NCI-H2081 treated with DMSO at 0.1 percent for 48 hours (cell line): ENCODE data around the gene CCR3.

Source experiments
- DNase-seq: peaks from one replicate; lab custom pipeline; 2025; lab: John Stamatoyannopoulos, UW

The CCR3 gene

DNA sequence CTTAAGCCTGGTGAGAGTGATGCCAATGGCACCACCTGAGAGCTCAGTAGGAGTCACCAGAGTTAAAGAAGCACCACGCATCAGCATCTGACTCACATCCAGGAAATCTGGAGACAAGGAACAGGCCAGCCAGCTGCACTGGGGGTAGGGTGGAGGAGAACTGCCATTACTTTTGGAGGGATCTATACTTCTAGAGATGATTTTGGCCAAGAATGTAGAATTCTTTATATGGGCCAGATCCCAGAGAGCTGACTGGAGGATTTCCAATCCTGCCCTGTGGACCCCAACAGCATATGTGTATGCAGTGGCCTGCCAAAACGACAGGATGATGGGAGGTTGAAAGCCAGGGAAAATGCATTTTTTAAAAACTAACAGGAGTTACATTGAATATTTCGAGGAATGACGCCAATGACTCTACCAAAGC is 29.8 kb downstream of the CCR3 start:
- DNase-seq: no peak

GRCh38 chr3:46276497-46277099 is 34.3 kb downstream of the CCR3 start:
- no peak for DNase-seq

DNA sequence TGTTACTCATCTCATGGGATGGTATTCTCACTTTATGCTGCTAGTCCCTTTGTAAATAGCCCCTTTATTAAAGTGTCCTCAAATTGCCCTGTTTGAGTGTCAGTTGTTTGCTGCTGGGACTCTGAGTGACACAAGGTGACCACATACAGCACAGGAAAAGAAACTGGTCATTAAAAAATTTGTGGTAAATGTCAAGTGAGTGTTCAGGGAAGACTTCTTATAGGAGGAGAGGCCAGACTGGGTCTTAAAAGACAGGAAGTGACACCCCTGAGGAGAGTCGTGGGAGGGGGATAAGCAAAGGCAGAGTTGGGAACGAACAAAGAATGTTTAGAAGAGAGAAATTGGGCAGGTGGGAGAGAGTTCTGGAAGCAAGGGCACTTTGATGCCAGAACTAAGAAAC is 35.2 kb downstream of the CCR3 start:
- no peak for DNase-seq

GRCh38 chr3:46278816-46279672 is 36.8 kb downstream of the CCR3 start:
- no peak for DNase-seq

DNA sequence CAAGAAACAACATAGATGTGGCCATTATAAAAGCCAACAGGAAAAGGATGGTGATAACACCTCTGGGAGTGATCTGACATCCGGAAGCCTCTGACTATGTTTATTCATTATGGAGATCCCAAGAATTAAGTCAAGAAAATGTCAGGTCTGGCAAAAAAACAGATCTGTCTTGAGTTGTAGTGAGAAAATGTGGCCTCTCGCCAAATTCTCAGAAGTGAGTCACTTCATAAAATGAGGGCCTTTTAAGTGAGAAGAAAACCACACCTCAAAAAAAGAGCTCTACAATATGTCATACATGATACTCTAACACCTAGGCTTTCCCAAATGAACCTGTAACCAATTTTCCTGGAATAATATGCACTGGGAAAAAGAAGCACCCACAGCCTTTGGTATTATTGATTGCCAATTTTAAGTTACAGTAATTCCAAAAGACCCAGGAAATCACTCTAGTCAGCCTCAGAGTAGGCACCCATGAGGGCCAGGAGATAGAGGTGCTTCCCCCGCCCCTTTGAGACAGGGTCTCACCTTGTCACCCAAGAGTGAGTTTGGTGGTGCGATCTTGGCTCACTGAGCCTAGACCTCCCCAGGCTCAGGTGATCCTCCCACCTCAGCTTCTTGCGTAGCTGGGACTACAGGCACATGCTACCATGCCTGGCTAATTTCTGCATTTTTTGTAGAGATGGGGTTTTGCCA is 38.0 kb downstream of the CCR3 start:
- DNase-seq: no peak

GRCh38 chr3:46281551-46281950 is 39.3 kb downstream of the CCR3 start:
- DNase-seq: no peak

GRCh38 chr3:46282041-46282440 is 39.8 kb downstream of the CCR3 start:
- no peak for DNase-seq

DNA sequence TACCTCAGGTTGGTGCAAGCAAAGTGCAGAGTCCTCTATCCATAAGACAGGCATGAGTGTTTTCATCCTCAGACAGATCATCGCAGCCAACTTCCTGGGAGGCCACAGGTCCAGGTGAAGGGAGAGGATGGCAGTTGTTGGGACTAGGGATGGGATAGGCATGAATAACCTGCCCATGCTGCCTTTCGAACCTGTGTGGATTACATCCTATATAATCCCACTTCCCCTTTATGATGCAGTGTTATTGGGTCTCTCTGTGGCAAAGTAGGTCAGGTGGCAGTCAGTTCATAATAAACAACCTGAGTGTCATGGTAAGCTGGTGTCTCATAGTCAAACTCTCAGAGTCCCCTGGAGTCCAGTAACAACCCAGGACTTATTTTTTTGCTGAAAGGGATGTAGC is 40.4 kb downstream of the CCR3 start:
- DNase-seq: no peak

- DNase-seq: no peak
These were observed 41.7 kb downstream of the CCR3 start for GRCh38 chr3:46283881-46284450.

DNA sequence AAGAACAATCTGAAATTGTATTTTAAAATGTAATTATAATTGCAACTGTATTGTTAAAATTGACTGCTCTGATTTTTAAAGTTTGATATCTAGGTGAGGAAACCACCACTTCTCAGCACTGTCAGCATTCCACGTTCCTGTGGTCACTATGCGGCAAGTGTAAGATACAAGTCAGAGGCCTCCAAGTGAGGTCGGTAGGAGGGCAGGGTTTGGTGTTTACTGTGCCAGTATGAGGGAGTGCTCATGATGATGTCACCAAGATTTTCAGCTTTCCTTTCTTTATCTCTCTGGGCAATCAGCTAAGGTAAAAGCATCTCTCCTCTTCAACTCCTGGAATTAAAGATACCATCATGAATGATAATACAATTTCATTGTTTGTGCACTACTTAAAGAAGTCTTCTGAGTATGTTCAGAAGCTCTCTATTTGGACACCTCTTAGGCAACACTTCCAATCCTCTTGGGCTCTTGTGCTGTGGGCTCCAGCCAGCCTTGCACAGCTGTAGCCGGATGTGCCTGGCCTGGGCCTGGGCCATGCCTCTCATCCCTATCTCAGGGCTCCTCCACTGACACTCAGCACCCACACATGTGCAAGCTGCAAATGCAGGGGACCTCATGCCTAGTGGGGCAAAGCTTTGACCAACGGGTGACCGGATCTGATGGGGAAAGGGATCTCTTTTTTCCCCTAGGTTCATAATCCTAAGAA is 42.9 kb downstream of the CCR3 start:
- DNase-seq: no peak

GRCh38 chr3:46285931-46286619 is 43.8 kb downstream of the CCR3 start:
- DNase-seq: no peak

DNA sequence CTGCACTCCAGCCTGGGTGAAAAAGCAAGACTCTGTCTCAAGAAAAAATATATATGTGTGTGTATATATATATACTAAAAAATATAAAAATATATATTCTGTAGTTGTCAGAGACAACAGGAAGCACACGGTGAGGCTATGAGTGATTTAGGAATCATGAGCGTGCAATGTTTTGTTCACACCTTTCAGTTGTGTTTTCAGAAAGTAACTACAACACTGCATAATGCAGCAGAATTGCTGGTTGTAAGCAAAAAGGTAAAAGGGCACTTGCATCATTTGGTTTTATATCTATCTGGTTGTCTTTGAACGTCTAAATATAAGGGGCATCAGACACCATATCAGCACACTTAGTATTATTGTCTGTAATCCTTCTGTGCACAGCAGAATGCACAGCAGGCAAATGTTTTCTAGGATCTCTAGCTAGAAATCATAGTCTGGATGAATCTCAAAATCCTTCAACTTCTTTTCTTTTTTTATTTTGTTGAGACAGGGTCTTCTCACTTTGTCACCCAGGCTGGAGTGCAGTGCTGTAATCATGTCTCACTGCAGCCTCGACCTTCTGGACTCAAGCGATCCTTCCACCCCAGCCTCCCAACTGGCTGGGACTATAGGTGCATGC is 44.8 kb downstream of the CCR3 start:
- no peak for DNase-seq

DNA sequence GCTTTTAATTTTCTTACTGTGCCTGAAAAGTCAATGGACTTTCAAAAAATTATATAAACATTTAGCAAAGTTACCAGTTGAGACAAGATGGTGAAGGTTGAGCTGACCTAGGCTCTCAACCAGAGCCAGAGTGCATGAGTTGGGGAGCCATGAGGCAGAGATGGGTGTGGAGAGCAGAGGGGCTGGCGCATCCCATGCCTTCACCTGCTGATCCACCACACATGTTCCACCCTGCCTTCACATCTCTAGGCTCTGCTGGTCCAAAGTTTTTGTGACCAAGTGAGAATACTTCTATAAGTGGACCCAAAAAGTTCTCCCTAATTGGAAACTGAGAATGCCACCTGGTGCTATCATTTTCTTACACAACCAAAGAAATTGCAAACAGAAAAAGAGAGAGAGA is 47.3 kb downstream of the CCR3 start:
- no peak for DNase-seq

GRCh38 chr3:46289966-46290365 is 47.7 kb downstream of the CCR3 start:
- no peak for DNase-seq

GRCh38 chr3:46291046-46291445 is 48.8 kb downstream of the CCR3 start:
- DNase-seq: no peak

DNA sequence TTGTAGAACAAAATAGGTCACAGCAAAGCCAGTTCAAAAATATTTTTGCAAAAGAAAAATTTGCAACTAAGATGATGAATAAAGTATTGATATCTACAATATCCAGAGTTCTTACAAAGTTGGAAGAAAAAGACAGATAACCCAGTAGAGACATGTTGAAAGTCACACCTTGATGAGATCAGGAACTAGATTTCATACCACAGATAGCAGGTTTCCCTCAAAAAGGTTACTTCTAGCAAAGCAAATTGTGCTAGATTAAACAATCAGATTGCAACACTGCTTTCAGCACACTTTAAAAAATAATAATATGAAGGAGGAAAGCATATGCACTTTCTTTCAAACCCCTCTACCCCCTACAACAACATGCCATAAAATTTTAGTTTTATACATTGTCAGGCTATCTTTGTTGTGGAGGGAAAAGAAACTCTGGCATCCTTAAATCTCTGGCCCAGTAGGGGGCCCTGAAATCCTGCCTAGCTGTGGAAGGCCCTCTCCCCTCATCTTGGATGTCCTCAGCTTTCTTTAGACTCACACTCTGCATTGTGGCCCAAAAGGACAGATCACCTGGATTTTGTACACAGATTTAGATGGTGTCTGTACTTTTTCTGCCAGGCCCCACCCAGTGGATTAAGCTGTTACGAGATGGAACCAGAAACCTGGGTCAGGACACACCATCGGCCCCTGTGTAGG is 50.9 kb downstream of the CCR3 start:
- DNase-seq: no peak

DNA sequence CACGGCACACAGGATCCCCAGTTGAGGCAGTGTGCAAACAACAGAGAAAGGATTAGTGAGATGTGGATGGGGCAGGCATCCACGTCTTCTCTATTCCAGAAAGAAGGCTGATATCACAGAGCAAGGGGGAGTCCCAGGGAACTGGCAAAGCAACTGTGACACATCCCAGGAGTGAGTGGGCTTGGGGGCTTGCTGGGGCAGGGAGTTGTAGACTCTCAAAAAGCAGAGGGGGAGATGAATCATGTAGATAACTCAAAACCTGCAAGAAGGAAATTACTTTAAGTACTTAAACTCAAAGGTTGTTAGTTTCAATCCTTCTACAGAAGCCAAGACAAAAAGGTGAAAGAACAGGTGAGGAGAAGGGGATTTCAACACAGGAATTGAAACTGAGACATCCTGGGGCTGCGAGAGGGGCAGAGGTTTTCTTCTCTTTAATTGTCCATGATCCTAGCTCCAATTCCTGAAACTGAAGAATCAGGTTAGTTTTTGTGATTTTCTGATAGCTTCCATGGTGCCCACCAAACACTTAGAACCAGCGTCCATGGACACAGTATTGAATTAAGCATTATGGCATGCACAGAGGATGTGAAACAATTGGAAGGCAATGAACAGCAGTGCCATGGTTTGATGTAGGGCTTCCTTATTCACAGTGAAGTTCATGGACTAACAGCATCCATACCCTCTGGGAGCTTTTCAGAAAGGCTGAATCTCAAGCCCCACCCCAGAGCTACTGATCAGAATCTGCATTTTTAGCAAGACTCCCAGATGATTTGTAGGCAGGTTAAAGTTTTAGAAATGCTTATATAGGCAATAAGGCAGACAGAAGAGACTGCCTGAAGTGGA is 52.0 kb downstream of the CCR3 start:
- no peak for DNase-seq

DNA sequence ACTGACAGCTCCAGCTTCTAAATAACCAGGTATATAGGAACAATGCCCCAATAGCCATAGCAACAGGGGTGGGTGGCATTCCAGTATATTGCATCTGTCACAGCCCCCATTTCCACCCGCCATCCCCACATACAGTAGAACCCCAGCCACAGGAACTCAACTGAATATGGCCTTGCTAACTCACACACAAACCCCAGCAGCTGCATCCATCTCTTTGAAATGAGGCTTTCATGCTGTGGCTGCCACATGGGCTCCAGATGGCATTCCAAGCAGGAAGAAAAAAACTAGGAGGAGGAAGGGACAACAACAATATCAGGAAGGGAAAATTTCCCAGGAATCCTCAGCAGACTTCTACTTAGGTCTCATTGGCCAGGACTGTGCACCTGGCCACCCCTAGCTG is 54.6 kb downstream of the CCR3 start:
- no peak for DNase-seq

DNA sequence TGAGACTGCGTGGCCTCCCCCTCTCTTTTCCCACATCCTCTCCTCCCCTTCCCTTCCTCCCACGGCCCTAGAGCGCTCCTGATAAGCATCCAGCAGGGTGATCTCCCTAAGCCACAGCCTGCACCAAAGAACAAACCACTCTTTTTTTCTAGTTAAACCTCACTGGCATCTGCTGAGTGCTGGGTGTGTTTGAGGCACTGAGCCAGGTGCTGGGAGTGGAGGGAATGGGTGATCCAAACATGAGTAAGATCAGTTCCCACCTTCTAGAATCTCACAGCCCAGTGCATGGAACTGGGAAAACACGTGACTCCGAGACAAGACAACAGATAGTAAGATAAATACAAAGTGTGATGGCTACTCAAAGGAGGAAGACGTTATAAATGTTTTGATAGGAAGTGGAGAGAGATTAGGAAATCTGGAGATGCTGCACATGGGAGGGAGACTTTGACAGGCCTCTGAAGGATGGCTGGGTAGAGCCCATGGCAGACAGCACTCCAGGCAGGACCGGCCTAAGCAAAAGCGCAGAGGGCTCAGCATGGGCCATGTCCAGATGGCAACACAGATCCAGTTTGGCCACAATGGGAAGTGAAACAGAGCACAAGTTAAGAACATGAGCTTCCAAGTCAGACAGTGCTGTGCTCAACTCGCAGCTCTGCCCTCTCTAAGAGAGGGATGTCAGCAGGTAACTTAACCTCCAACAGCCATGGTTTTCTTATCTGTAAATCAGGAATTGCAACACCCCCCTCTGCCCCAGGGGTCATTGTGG is 55.6 kb downstream of the CCR3 start:
- DNase-seq: no peak
